Right cardiac atrium (tissue), 5 donors: ENCODE measurements around the gene MARK3. TPM values are rescaled to one million over a fixed set of nuclear protein-coding genes. Genes with fewer than 3 reads are reported as not detected.
A peak's percentile ranks its signal among the peaks of the same experiment; 100 is the strongest.

Source experiments
- ATAC-seq, 2 donors: fragments of 200-7000 bp; cut with Tn5 transposase; one replicate each; pipeline versions ENCODE4 v1.8.0 to v1.9.1; 2020; ENCODE audit warnings: moderate library complexity in 2 of 2, mild to moderate bottlenecking in 1 of 2
- DNase-seq, 3 donors: peaks; one replicate each; pipeline ENCODE4 v3.0.0-alpha.2; 2020
- H3K27ac ChIP-seq: one replicate; pipeline ENCODE4 v1.5.1; 2013; ENCODE audit warnings: mild to moderate bottlenecking, low read length, control low read depth, moderate library complexity
- H3K27me3 ChIP-seq: one replicate; pipeline ENCODE4 v1.6.1; 2013; ENCODE audit not compliant: control insufficient read depth, insufficient read depth
- H3K4me1 ChIP-seq: one replicate; pipeline ENCODE4 v1.6.1; 2013; ENCODE audit warnings: low read length; ENCODE audit not compliant: control insufficient read depth, insufficient read depth
- H3K4me3 ChIP-seq: one replicate; pipeline ENCODE4 v1.5.1; 2013; ENCODE audit warnings: low read length, control low read depth
- H3K9me3 ChIP-seq: one replicate; pipeline ENCODE4 v1.6.1; 2013; ENCODE audit warnings: low read length; ENCODE audit not compliant: control insufficient read depth
- WGBS: extraction: QIAGEN DNeasy Blood & Tissue Kit; methylation state at CpG from one replicate; pipeline ENCODE4 v1.1.7; 2013; 5-methylcytosine and 5-hydroxymethylcytosine counted together
- intact Hi-C, 4 donors: fragments of 100-400 bp; cut with DNase I; formaldehyde crosslinking; loops; one replicate each; pipeline versions ENCODE4 v1.11.0 to v1.14.0; 2022 to 2023
- polyA plus RNA-seq: library from polyadenylated mRNA; stranded (reverse); fragments of 200-250 nt; gene quantifications from one replicate; pipeline ENCODE4 v1.2.3, GENCODE V29; 2013
- total RNA-seq, 4 donors: library from RNA; stranded (reverse); fragmentation: NEBNext Ultra II Directional; extraction: Animal tissue kit (Norgen Biotek cat#: 25700); gene quantifications; one replicate each; pipeline ENCODE4 v1.2.1, GENCODE V29; 2021
- donor health status: healthy with polysubstance abuse.
- donor health status: DM: no; HTN: yes; CAD: no.
- donor health status: DM: no; HTN: no; CAD: no.
- donor health status: DM: no; HTN: yes; CAD: no; lungs with severe emphysema.
- donor health status: DM: yes; HTN: yes; CAD: no.

Gene MARK3
- total and polyA plus RNA-seq, 5 donors, result 79.4 to 105 (median 92.9) TPM

- no peaks in the 10 kb centered on the region for H3K4me1 ChIP-seq
- no peak overlapping the region for H3K4me3 ChIP-seq
- no peaks in the 10 kb centered on the region for H3K27me3 ChIP-seq
- H3K9me3 ChIP-seq, result no peaks in the 10 kb centered on the region
- DNase-seq, result peak; percentile 53 to 77 (median 67)
- 79% methylated on average over 21 of the region's 21 CpGs for WGBS
- H3K27ac ChIP-seq, result no peak overlapping the region
- no peak for ATAC-seq
- intact Hi-C loops, result no loop called here
These were observed 150.1 kb downstream of the MARK3 start for GRCh38 chr14:103535081-103535890.

GRCh38 chr14:103535891-103536565 is 150.8 kb downstream of the MARK3 start:
- H3K4me1 ChIP-seq, result no peaks in the 10 kb centered on the region
- intact Hi-C loops, result no loop called here
- no peak overlapping the region for H3K4me3 ChIP-seq
- 86% methylated on average over 11 of the region's 11 CpGs for WGBS
- DNase-seq (peak; percentile 9 to 45 (median 38)), ATAC-seq (no peak)
- H3K9me3 ChIP-seq, result no peaks in the 10 kb centered on the region
- no peaks in the 10 kb centered on the region for H3K27me3 ChIP-seq
- H3K27ac ChIP-seq, result no peak overlapping the region

GRCh38 chr14:103536693-103537092 is 151.5 kb downstream of the MARK3 start:
- Histone ChIP-seq H3K4me1 (no peaks in the 10 kb centered on the region), H3K27ac (no peak overlapping the region), H3K4me3 (no peak overlapping the region), H3K27me3 (no peaks in the 10 kb centered on the region), H3K9me3 (no peaks in the 10 kb centered on the region)
- ATAC-seq (no peak), DNase-seq (peak; percentile 19 to 45 (median 35))
- intact Hi-C loops, result no loop called here
- 76% methylated on average over 9 of the region's 9 CpGs for WGBS

GRCh38 chr14:103537175-103537990 is 152.2 kb downstream of the MARK3 start:
- H3K27ac ChIP-seq, result no peak overlapping the region
- 70% methylated on average over 18 of the region's 18 CpGs for WGBS
- peak; percentile 10 to 44 (median 40) for DNase-seq

GRCh38 chr14:103538291-103539055 is 153.3 kb downstream of the MARK3 start:
- DNase-seq (peak; percentile 57 to 85 (median 74)), ATAC-seq (peak; percentile 7 to 14)
- H3K27me3 ChIP-seq, result no peaks in the 10 kb centered on the region
- WGBS, result 40% methylated on average over 30 of the region's 30 CpGs
- no peaks in the 10 kb centered on the region for H3K4me1 ChIP-seq
- no peak overlapping the region for H3K4me3 ChIP-seq
- intact Hi-C loops, result no loop called here
- peak overlapping the region; percentile 6 for H3K27ac ChIP-seq
- H3K9me3 ChIP-seq, result no peaks in the 10 kb centered on the region

More at GRCh38 chr14:103537175-103537990, 152.2 kb downstream of the MARK3 start:
- H3K4me3 ChIP-seq, result no peak overlapping the region
- ATAC-seq, result no peak
- intact Hi-C loops, result no loop called here
- H3K9me3 ChIP-seq, result no peaks in the 10 kb centered on the region
- no peaks in the 10 kb centered on the region for H3K27me3 ChIP-seq
- H3K4me1 ChIP-seq, result no peaks in the 10 kb centered on the region

- no peak for ATAC-seq
- Histone ChIP-seq H3K4me3 (no peak overlapping the region), H3K9me3 (no peaks in the 10 kb centered on the region), H3K27me3 (no peaks in the 10 kb centered on the region), H3K4me1 (no peaks in the 10 kb centered on the region), H3K27ac (peak overlapping the region; percentile 4)
- intact Hi-C loops, result no loop called here
- peak; percentile 14 to 49 (median 47) for DNase-seq
- WGBS, result 64% methylated on average over 28 of the region's 28 CpGs
These were observed 154.0 kb downstream of the MARK3 start for GRCh38 chr14:103539056-103539825.

GRCh38 chr14:103540821-103541708 is 155.8 kb downstream of the MARK3 start:
- Histone ChIP-seq H3K4me1 (no peaks in the 10 kb centered on the region), H3K27ac (peak overlapping the region; percentile 53), H3K4me3 (no peak overlapping the region), H3K9me3 (no peaks in the 10 kb centered on the region), H3K27me3 (no peaks in the 10 kb centered on the region)
- ATAC-seq (no peak), DNase-seq (peak; percentile 19 to 73 (median 70))
- 53% methylated on average over 17 of the region's 17 CpGs for WGBS
- intact Hi-C loops, result no loop called here

- intact Hi-C loops, result no loop called here
- H3K4me3 ChIP-seq, result no peak overlapping the region
- DNase-seq (peak; percentile 32 to 76 (median 65)), ATAC-seq (peak in 1 of 2 donors; percentile 1)
- H3K27ac ChIP-seq, result peak overlapping the region; percentile 28
- H3K9me3 ChIP-seq, result no peaks in the 10 kb centered on the region
- no peaks in the 10 kb centered on the region for H3K4me1 ChIP-seq
- no peaks in the 10 kb centered on the region for H3K27me3 ChIP-seq
- WGBS, result 64% methylated on average over 33 of the region's 33 CpGs
These were observed 156.7 kb downstream of the MARK3 start for GRCh38 chr14:103541709-103542604.
